Inflammatory macrophage treated with lipopolysaccharide for 4 hours (primary cell): ENCODE data around the gene RHEBL1.

Source experiments
- DNase-seq: peaks from one replicate; pipeline ENCODE4 v3.0.0-alpha.2; 2020

Gene RHEBL1

DNA sequence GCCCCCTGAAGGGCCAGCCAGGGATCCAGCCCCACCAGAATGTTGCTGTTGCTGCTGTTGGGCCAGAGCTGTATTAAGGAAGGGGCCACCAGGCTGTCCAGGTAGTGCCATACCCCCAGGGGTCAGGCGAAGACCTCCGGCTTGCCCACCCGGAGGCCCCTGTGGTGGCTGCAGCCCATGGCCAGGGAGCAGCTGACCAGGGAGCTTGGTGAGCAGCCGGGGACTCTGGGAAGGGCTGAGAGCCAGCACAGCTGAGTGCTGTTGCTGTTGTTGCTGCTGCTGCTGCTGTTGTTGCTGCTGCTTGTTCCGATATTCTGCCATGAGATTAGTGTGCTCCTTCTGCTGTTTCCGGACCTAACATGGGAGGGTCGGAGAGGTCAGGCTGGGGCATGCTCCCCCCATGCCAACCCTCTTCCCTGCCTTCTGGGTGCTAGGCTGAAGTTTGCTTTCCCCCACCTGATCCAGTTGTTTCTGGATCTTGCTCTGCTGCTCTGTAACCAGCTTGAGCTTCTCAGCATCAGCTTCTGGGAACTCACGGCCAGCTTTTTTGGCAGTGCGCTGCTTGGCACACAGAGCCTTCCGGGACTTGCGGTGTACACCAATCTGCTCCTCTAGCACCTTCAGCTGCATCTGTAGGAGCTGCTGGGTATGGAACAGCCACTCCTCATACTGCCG lies 36.0 kb downstream of the RHEBL1 start:
- no peak for DNase-seq

DNA sequence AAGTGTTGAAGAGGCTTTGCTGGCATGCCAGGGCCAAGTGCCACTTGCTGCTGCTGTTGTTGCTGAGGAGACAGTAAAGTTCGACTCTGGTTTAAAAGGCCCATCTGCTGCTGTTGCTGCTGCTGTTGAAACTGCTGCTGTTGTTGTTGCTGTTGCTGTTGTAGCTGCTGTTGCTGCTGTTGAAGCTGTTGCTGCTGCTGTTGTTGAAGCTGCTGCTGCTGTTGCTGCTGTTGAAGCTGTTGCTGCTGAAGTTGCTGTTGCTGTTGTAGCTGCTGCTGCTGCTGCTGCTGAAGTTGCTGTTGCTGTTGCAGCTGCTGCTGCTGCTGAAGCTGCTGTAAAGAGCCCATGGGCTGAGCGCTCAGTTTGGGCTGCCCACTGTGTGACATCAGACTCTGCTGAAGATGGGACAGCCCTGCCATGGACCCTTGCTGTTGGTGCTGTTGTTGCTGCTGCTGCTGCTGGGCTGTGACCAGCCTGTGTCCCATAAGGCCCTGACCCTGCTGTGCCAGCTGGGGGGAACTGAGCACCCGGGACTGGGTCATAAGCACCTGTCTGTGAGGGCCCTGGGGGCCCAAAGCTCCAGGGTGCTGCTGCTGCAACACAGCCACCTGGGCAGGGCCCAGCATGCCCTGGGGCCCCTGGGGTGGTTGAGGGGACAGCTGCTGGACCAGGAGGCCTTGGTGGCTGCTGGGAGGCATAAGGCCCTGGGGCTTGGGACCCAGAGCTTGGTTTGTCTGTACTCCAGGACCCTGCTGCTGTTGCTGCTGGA lies 36.9 kb downstream of the RHEBL1 start:
- no peak for DNase-seq

DNA sequence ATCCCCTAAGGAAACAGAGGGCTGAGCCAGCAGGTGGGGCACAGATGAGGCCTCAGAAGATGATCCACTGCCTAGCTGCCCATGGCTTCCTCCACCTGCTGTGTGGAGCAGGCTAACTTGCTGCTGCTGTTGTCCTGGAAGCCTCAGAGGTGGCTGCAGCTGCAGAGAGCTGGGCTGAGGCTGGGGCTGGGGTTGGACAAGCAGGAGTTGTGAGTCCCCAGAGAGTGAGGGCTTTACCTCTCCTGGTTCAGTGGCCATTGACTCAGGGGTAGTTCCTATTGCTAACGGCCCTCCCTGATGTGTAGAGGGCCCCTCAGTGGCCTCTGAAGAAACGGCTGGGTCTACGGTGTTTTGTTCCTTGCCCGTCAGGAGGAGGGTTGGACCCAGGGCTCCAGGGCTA lies 37.5 kb downstream of the RHEBL1 start:
- no peak for DNase-seq

DNA sequence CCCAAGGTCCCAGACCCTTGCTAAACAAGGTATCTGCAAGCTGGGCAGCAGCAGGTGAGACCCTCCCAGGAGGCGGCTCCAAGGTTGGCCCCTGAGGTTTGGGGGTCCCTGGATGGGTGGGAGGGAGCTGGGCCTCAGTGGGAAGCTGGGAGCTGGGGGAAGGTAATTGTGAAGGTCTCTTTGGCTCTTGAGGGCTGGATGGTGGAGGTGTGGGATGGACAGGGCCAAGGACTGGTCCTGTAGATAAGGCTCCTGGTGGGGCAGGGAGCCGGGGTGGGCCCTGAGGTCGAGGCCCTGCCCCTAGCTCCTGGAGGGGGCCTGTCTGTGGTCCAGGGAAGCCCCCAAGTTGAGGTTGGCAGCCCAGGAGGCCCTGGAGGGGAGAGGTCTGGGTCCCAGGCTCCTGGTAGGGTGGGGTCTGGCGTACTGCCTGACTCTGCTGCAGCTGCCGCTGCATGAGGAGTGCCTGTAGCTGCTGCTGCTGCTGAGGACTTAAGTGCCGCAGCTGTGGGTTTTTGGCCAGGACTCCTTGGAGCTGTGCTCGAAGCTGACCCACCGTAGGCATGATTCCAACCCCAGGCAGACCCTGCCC lies 38.1 kb downstream of the RHEBL1 start:
- no peak for DNase-seq

DNA sequence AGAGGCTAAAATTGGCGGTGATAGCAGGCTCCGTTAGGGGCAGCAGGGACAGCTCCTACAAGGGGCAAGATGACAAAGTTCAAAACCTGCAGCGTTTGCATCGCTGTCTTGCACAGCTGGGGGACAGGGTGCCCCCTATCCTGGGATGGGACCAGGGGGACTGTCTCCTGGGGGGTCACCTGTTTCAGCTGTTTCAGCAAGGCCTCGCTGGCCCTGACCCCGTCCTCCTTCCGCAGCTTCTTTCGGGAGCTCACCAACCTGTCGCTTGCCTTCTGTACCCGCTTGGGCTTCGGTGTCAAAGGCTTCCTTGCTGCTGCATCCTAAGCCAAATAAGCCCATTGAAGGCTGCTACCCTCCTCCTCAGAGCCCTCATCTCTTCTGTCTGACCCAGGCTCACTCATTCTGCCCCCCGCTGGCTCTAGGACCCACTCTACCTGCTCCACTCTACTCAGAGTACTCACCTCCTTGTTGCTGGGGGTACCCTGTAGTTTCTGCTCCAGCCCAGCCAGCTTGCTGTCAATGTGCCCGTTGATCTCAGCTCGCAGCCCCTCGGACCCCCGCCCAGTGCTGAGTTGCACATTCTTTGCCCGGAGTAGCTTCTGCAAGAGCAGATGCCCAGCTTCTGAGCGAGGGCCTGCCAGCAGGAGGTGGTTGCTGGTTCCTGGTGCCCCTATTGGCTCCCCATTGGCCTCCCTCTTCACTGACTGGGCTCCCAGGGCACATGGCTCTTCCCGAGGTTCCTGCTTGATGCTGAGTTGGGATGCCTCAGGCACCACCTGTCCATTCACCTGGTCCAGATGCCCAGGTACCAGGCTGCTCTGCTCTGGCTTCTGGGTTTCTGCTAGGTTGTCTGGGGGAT lies 38.8 kb downstream of the RHEBL1 start:
- no peak for DNase-seq

DNA sequence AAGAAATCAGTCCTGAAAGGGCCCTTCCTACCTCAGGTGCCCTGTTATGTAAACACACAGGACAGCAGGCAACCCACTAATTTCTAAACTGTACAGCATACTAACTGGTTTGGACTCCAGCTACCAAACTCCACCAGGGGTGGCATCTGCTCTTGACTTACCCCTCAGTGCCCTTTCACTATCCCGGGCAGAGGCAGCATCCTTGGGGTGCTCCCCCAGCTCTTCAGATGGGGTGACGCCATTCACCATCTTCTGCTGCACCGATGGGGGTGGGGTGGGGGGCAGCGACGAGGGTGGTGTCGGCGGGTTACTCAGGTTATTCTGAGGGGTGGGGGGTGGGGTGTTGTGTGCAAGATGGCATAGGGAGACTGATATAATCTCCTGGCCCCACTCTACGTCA lies 39.7 kb downstream of the RHEBL1 start:
- DNase-seq, result no peak

DNA sequence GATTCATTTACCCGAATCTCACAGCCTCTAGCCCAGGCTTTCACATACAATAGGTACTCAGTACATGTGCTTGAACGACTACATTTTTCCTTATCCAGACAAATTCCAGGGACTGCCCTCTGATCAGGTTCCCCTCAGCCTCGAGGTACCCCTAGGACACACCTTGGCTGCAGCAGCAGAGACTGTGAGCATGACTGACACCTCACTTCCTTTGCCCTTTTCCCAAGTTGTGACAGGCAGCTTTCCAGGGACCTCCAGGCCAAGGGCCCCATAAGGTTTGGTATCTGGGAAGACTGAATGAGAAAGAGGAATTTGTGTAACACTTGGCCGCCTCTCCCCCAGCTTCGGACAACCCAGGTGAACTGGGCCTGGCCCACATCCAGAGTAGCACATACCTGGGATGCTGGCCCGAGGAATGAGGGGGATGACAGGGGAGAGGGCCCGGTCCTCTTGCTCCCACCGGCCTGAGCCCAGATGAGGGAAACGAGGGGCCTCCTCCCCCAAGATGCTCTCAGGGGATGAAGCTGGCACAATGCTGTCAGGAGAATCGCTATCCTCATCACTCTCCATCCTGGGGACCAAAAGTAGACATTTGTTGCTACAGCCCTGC lies 41.0 kb downstream of the RHEBL1 start:
- no peak for DNase-seq

DNA sequence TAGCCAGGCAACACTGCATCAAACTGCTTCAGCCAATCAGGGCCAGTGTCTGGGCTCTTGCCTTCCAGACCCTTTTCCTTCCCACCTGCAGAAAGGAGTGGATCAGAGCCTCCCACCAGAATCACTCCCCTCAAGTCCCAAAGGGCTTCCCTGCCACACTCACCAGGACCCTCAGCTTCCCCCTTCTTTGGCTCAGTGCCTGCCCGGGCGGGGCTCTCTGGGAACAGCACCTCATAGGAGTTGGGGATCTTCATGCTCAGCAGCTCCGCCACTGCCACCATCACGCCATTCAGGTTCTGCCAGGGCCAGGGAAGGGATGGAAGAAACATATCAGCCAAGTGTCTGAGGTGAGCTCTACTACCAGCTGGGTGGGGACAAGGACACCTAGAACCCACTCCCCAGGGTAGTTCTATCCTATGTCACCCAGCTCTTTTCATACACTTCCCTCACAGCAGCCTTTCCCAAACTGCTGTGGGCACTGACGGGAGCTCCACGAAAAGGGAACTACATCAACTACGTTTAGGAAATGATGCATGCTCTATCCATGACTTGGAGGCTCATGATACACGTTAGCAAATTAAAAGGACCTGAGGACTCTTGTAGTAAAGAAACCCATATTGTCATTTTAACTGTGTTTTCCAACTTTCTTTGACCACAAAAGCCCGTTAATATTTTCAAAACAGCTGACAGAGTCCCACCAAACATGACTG lies 41.8 kb downstream of the RHEBL1 start:
- peak; percentile 70 for DNase-seq

DNA sequence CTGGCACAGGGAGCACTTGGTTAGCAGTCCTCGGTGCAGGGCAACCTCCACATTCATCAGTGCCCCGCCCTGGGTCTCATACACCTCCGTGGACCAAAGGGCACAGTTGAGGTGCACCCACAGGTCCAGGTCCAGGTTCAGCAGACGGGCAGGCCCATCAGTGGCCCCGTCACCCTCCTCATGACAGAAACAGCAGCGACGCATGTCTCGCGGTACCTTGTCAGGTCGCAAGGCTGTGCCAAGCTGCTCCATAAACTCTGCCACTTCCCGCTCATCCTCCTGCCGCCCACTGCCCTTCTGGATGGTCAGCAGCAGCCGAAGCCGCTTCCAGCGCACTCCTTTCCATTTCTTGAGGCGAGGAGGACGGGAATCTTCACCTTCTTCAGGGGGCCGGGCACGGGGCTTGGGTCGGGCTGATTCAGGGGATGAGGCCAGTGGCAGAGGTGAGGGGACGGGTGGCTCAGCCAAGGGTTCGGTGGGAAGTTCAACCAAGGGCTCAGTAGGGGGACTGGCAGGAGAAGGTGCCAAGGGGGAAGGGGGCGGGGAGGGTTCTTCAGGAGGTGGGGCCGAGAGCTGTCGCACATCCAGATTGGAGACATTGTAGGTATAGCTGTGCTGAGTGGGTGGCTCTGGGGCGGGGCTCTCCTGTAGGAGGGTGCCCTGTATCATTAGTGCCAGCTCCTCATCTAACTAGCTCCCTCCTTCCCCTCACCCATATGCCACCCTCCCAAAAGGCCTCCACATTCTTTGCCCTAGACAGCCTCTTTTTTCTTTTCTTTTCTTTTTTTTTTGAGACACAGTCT lies 42.9 kb downstream of the RHEBL1 start:
- no peak for DNase-seq

DNA sequence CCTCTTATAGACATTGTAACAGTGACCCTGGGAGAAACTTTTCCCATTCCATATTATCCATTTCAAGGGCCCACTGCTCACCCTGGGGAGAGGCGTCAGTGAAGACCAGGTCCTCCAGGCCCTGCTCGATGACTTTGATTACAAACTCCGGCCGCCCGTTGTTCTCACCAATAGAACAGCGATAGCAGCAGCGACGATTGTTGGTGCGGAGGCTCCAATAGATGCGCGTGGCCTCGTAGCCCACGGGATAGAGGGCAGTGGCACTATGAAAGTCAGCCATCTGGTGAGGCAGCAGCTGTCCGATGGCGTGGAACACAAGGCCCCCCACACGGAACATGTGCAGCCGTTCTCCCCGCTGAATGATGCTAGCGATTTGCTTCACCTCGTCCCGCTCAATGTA lies 43.7 kb downstream of the RHEBL1 start:
- no peak for DNase-seq

DNA sequence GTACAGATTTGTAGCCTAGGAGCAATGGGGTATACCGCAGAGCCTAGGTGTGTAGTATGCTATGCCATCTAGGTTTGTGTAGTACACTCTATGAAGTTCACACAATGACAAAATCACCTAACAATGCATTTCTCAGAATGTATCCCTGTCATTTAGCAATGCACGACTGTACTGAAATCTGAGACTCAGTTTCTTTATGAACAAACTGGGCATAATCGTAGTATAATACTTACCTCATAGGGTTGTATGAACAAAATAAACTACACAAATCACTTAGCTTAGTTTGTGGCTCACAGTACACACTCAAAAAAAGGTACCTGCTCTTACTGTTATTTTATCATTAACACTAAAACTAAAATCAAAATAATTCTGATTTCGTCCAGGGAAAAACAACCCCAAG lies 44.3 kb downstream of the RHEBL1 start:
- no peak for DNase-seq

DNA sequence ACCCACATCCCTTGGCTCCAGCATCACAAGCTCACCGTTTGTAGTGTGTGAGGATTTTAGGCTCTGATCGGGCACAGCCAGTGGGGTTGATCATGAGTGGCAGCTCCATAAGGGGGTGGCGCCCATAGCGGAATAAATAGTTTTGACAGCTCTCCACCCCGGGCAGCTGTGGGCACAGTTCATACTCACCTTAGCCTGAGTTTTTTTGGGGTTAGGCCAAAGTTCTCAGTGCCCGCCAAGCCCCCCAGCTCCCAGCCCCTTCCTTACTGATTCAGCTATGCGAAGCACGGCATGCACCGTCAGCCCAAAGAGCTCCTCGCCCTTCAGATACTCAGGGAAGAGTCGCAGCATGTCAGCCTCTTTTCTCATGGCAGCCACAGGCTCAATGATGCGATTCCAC lies 45.2 kb downstream of the RHEBL1 start:
- no peak for DNase-seq

DNA sequence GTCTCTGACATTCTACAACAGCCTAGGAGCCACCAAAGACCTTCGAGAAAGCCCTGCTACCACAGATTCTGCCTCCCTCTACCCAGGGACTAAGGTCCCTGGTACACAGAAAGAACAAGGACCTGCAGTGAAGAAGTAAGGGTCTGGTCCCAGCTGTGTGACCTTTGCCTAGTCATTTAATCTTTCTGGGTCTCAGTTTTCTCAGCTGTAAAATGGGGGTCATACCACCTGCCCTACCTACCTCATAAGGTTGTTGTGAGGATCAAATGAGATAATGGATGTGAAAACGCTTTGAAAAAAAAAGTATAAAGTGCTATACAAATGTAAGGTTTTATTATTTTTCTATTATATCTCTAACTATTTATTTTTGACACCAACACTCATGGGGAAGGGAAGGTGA lies 46.0 kb downstream of the RHEBL1 start:
- DNase-seq, result no peak

DNA sequence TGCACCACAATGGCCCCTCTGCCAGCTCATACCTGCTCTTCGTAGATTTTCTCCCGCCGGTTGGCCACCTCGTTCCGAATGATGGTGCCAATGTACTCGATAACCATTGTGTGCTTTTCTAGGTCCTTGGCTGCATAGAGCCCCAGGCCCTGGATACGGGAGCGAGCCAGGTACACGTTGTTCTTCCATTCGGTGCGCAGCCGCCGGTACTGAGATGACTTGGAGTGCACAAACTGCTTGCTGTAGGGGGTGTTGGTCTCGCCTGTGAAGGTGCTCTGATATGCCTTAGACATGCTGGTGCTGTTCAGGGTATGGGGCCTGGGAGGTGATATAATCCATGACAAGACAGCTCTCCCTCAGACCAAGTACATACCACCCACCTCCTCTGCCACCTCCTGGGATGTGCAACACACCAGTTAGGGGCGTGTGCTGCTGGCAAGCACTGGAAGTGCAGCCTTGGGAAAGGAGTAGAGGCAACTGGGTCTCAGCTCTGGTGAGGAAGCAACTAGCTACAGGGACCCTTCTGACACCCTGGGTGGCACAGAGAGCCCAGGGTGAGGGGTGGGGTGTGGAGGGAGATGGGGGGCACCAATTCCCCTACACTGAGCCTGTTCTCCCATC lies 47.1 kb downstream of the RHEBL1 start:
- DNase-seq, result no peak

DNA sequence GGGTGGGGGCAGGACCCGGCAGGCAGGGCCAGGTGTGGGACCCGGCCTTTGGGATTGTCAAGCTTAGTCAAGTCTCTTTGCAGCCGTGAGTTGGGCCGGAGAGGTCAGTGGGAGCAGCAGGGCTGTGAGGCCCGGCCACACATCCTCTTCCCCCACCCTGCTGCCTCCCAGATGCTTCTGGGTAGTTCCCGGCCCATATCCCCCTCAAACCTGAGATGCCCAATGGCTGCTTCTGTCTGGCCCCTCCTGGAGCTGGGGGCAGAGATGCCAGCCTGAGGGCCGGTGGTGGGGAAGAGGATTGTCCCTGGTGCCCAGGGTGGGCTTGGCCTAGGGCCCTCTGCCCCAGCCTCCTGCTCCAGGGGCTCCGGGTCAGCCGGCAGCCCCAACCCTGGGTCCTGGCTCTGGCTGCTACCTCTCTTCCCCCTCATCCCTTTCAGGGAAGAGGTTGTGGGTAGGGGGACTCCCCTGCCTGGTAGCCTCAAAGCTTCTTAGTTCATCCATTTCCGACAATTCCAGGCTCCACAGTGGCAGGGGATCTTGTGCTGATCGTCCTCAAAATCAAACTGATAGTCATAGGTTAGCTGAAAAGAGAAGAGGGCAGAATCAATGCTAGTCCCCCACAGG lies 48.4 kb downstream of the RHEBL1 start:
- DNase-seq, result no peak

DNA sequence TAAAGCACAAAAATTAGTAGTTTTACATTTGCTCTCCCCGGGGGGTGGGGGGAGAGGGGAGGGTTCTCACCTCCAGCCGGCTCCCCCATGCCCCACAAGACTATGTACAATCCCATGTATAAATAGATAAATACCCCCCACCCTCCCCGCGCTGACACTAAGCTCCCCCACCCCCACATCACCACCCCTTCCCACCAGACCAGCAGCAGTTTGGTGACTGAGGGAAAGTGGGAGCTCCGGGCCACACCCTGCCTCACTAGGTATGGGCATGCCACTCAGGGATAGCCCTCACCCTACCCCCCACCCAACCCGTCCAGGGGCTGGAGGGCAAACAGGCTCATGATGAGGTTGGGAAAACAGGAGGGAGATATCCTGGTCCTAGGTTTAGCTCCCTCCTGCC lies 49.3 kb downstream of the RHEBL1 start:
- DNase-seq, result no peak

DNA sequence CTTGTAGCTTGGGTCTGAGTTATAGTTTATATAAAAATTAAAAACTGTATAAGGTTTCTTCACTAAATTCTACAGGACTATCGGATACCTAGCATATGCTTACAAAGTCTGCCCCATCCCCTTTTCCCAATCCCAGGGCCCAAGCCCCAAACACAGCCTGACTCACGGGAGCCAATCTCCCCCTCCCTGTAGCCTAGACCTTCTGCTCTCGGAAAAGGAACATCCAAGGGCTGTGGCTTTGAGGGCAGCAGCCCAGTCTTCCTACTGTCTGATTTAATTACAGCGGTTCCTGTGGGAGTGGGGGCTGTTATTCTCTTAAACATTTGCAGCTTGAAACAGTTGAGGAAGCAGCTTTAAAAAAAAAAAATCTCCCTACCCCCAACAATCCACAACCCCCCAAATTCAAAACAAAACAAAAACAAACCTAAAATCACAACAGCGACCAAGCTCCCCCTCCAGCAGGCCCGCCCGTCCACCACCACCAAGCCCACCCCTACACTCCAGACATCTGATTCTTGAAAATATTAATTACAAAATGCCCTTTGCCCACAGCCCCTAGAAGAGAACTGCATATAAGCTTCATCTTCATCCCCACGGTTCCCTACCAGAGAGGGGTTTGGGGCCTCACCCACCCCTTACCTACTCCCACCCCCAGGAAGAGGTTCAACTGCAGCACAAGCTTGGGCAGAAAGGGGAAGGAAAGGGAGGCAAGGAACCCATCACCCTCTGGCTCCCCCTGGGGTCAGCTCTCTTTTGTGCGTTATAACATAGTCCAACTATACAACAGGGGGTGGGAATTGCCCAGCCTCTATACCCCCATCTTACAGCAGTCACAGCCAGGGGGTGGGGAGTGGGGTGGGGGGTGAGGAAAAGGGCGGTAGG lies 50.1 kb downstream of the RHEBL1 start:
- peak; percentile 65 for DNase-seq

DNA sequence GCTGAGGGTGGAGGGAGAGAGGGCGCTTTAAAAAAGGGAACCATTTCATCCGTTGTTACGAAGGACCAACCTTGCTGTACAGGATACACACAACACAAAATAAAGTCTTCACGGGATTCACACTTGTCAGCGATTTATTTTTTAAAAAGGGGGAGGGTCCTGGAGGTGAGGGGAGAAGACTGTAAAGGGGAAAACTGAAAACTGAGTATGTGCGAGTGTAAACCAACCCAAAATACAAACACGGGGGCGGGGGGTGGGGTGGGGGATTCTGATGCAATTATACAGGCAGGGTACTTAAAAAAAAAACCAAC lies 50.7 kb downstream of the RHEBL1 start:
- DNase-seq, result no peak

DNA sequence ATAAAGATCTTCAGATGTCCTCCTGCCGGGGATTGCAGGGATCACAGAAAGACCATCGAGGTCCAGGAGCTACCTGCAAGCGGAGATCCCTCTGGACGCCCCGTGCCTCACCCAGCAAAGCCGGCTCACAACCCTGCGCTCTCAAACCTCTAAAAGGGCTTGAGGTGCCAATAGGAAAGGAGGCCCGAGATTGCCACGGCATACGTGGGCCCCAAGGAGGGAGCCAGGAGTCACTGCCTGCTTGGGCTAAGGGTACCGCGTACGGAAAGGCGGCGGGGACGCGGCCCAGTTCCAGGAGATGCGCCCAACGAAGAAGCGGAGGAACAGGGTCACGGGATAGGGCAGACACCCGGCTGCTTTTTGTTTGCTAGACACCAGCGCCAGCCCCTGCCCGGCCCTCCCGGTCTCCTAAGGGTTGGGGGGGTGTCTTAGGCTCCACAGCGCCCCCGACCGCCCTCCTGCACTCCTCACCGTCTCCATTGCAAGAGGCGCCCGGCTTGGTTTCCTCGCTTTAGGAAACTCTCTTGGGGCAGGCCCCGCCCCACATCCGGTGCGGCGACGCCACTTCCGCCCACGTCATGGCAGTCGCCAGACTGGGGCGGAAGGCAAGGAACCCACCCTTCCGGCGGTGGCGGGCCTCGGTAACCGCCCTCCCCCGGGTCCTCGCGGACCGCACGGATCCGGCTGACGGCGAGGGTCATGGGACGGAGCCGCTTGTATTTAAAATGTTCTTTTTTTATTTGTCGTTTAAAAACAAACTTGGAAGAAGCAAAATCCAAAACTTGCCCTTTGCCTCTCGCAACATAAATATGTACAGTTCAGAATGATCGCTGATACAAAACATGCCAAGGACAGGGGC lies 51.3 kb downstream of the RHEBL1 start, which contains the start of gene PRKAG1:
Gene PRKAG1 (minus strand): TSS at position 516 of the 859 bp plus-strand sequence. CDS start 36 bp downstream, at position 480.
- DNase-seq, result peak; percentile 98
